Transverse colon (tissue), 3 donors: ENCODE data around the gene TTPAL.

ENCODE experiments used
- CTCF ChIP-seq, 5 experiments: fragments of 200-600 bp in 3 of 5; fragments of 450-650 bp in 2 of 5; sonication (generic) in 3 of 5; IDR thresholded peaks; 1 replicate in 2 of 5; 2 replicates in 3 of 5; pipeline ENCODE4 v1.5.1; 2016 to 2017; ENCODE audit warnings: antibody characterized with exemption in 5 of 5, inconsistent platforms in 3 of 5, mild to moderate bottlenecking in 2 of 5, moderate library complexity in 1 of 5
- POLR2A ChIP-seq: fragments of 450-650 bp; IDR thresholded peaks from one replicate; pipeline ENCODE4 v1.6.1; 2016; ENCODE audit warnings: antibody characterized with exemption, mild to moderate bottlenecking, moderate library complexity

GRCh38 chr20:44489223-44489622, 13.5 kb downstream of the TTPAL start:
- TF ChIP-seq CTCF (IDR thresholded peaks at IDR 0.05): no peak
- TF ChIP-seq POLR2A: no peak
